CD1c-positive myeloid dendritic cell (primary cell): Measurements from ENCODE around the gene E2F7.
"Not testable (repeated sequence)": the region's sequence is repeated elsewhere in the genome, so short reads cannot be mapped to it uniquely, and the experiment has no call there.

Experiments used
- DNase-seq: peaks from one replicate; pipeline ENCODE4 v3.0.0-alpha.2; 2016; ENCODE audit errors: extremely low spot score

Gene E2F7, protein sequence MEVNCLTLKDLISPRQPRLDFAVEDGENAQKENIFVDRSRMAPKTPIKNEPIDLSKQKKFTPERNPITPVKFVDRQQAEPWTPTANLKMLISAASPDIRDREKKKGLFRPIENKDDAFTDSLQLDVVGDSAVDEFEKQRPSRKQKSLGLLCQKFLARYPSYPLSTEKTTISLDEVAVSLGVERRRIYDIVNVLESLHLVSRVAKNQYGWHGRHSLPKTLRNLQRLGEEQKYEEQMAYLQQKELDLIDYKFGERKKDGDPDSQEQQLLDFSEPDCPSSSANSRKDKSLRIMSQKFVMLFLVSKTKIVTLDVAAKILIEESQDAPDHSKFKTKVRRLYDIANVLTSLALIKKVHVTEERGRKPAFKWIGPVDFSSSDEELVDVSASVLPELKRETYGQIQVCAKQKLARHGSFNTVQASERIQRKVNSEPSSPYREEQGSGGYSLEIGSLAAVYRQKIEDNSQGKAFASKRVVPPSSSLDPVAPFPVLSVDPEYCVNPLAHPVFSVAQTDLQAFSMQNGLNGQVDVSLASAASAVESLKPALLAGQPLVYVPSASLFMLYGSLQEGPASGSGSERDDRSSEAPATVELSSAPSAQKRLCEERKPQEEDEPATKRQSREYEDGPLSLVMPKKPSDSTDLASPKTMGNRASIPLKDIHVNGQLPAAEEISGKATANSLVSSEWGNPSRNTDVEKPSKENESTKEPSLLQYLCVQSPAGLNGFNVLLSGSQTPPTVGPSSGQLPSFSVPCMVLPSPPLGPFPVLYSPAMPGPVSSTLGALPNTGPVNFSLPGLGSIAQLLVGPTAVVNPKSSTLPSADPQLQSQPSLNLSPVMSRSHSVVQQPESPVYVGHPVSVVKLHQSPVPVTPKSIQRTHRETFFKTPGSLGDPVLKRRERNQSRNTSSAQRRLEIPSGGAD

DNA sequence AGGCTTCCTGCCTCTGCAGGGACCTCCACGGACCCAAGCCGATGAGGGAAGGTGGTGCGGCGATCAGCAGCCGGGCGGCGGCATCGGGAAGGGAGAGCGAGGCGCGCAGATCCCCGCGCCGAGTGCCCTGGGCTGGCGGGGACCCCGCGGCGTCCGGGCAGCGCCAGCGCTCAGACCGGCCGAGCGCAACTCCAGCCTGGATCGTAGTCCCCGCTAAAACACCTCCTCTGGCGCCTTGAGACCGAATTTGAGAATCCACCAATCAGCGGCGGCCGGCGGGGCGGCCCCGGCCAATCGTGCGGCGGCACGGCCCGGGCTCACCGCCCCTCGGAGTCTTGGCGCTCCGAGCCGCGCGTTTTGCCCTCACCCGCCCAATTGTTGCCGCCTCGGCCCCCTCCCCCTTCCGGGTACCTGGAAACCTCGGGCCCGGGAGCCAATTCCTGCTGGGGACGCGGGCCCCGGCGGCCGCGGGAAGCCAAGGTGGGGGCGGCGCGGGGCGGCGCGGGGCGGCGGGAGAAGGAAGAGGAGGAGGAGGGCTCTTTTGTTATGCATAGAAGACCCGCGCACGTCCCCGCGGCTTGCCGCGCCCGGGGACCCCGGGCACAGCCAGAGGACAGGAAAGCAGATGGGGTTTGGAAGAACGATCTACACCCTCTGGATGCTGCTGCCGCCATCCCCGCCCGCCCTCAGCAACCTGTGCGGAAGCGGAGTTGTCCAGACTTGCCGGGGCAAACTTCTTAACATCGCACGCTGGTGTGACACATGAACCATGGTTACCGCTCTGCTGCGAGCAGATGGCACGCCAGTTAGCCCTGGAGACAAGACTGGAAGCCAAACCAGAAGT lies at the start of gene E2F7:
Gene E2F7 (minus strand): TSS at position 209 of the 844 bp plus-strand sequence. CDS start 934 bp downstream, outside the sequence.
- peak; percentile 87 for DNase-seq

DNA sequence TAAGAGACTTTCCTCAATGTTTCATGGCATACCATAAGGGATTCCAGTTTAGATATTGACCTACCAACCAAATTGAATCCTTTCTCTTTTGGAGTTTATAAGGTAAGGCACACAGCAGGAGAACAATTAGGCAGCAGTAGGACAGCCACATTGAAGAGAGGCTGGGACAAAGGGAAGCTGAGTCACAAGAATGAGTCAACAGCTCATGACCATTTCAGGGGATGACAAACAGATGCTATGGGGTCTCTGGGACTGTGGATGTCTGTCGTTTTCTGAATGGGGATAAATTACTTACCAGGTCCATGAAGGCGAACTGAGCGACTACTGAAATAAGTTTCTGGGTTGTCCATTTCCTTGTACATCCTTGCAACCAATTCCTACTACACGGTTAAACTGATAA lies 48.6 kb upstream of the E2F7 start:
- DNase-seq: no peak

DNA sequence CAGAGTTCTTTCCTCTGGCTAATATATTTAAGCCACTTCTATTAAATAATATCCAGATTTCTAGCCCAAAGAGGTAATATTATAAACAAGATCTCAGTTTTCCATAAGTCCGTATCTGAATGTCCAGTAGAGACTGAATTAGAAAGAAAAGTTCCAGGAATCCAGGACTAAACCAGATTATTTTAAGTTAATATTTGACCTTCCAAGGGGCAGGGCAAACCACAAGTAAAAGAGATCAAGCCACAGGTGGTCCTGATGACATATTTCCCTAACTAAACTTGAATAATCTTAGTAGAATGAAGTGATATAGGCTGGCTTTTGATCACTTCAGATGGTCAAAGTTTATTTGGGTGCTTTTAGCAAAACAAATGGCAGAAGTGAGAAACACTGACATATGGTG lies 43.3 kb upstream of the E2F7 start:
- no peak for DNase-seq

DNA sequence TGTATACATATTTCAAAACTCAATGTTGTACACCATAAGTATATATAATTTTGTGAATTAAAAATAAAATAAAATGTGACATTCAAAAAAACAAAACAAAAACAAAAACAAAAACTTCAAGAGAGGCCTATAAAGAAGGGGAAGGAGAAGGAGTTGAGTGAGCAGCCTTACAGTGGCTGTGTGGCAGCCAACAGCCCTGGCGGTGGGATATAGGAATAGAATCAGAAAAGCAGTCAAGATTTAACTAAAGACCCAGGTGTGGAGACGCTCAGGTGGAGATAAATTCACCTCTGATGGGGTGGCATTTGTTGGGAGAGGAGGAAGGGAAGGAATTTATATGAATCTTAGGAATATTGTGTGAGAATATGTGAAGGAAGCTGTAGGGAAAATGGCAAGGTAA lies 41.8 kb upstream of the E2F7 start:
- no peak for DNase-seq

DNA sequence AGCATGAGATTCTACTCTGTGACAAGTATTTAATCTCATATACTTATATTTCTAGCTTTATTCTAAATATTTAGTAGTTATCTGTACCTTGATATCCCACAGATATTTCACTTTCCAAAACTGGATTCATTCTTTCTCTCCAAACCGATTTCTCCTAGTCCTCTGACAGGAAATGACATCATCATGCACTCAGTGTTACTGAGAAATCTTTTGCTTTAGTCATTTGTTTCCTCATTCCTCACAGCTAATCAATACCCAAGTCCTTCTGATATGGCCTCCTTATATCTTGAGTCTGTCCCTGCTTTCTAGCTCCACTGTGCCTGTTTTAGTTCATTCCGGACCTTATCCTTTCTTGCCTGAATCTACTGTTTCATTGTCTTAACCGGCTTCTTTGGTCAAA lies 39.4 kb upstream of the E2F7 start:
- no peak for DNase-seq

DNA sequence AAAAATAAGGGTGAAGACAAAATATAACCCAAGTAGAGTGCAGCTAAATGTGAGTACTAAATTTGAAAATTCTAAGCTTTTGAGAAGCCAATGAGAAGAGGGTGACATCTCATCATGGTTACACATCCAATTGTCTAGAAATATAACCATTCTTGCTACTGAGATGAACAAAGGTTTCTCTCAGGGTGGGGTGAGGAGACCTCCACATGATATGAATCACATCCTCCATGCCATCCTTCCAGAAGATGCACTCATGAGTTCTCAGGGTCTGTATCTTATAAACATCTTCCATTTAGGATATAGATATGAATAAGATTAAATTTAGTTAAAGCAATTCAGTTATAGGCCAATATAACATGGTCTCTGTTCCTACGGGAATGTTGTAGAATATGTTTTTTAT lies 38.9 kb upstream of the E2F7 start:
- DNase-seq: no peak

DNA sequence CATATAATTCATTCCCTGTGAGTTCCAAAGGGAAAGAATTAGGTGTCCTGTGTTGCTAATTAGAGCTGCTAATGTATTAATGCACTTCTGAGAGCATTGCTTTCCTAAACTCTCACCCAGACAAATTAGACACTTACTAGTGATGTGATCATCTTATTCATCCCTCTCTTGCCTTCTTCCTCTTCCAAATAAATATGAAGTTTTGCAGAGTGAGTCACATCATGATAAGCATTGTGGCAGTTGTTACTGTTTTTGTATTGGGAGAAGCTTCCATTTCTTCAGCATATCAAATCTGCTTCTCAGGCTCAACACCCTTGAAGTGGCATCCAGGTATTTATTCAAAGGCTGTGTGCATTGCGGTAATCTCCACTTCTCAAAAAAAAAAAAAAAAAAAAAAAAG lies 37.3 kb upstream of the E2F7 start:
- DNase-seq: no peak

DNA sequence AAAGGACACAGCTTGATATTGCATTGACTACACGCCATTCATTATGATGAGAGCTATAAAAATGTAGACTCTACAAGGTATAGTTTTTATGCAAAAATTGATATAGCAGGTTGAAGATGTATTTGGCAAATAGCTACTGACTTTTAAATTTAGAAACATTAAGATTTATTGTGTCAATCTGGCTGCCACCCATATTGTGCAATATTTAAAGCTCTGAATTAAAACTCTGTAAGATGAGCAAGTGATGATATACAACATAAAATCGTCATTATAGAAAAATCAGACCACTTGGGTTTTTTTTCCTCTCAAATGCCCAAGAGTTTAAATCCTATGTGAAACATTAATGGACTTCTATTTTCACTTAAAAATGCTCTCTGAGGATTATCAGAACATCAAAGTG lies 36.8 kb upstream of the E2F7 start:
- DNase-seq: no peak

DNA sequence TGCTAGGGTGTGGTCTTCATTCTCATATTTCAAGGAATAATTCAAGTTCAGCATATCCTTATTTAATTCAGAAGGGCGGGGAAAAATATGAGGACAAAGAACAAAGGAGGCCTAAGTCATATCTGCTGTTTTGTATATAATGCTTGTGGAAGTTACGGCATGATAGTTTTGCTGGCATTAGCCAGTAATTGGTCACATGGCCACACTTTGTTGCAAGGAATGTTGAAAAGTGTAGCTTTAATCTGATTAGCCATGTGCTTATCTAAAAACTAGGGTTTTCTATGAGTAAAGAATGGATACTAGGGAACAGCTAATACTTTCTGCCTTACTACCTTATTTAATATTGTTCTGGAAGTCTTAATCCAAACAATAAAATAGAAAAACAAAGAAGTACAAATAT lies 34.4 kb upstream of the E2F7 start:
- no peak for DNase-seq

DNA sequence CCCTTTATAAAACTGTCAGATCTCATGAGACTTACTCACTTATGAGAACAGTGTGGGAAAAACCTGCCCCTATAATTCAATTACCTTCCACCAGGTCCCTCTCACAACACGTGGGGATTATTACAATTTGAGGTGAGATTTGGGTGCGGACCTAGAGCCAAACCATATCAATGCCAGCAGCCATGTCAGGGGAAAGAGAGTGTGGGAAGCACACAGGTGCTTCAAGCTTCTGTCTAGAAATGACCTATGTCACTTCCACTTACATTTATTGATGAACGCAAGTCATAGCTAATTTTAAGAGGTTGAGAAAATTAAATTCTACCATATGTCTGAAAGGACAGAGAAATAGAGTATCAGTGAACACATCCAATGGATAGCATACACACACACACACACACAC lies 32.5 kb upstream of the E2F7 start:
- no peak for DNase-seq

DNA sequence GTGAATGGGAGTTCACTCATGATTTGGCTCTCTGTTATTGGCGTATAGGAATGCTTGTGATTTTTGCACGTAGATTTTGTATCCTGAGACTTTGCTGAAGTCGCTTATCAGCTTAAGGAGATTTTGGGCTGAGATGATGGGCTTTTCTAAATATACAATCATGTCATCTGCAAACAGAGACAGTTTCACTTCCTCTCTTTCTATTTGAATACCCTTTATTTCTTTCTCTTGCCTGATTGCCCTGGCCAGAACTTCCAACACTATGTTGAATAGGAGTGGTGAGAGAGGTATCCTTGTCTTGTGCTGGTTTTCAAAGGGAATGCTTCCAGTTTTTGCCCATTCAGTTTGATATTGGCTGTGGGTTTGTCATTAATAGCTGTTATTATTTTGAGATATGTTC lies 26.9 kb upstream of the E2F7 start:
- not testable (repeated sequence) for DNase-seq

DNA sequence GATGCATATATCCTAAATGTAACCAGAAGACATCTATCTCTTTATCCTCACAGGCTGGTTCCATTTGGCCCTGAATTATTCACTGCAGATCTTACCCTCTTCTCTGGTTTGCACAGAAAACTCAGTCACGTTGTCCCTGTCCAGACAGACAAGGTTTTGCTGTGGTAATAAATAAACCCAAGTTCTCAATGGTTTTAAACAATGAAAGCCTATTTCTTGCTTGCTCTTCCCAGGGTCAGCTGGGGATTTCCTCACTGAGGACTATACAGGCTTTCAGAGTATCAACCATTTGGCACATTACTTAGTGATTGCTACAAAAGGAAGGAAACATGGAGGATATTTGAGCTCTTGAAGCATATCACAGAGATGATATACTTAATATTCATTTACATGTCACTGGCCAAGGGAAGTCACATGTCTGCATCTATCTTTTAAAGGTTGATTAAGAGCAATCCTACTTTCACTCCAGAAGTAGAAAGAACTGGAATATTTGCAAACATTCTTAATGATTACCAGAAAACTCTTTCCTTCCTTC lies 24.4 kb upstream of the E2F7 start:
- no peak for DNase-seq

DNA sequence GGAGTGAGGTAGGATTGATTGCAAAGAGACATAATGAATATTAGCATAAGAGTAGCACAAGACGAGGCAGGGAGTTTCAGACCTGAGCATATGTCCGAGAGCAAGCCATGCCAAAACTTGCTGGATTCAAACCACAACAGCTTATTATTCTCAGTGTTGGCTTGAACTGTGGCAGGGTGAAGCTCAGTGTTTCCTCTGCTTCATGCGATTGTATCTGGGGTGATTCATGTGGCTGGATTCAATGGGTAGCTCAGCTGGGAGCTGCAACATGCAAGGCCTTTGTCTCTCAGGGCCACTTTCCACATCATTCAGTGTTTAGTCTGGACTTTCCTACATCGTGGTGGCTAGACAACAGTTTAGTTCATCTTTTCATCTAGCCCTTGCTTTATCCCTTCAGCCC lies 22.1 kb upstream of the E2F7 start:
- no peak for DNase-seq

DNA sequence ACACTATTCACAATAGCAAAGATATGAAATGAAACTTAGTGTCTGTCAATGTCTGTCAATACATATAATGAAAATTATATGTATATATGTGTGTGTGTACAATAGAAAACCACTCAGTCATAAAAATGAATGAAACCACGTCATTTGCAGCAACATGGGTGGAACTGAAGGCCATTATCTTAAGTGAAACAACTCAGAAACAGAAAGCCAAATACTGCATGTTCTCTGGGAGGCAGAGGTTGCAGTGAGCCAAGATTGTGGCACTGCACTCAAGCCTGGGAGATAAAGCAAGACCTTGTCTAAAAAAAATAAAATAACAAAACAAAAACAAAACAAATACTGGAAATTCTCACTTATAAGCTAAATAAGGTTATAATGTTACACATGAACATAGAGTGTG lies 16.7 kb upstream of the E2F7 start:
- DNase-seq: no peak

DNA sequence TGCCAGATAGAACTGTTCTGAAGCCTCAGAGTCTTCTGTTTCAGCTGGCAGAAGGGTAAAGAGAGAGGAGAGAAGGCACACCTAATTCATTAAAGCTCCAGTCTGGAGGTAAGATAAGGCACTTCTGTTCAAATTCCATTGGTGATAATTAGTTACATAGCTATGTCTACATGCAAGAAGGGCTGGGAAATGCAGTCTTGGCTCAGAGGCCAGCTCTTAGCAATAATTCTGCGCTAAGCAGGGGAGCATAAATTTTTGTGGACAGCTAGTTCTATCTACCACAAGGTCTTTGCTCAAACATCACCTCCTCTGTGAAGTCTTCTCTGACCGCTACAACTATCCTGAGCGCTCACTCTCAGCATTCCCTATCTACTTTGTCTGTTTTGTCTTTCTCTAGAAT lies 14.3 kb upstream of the E2F7 start:
- DNase-seq: no peak

DNA sequence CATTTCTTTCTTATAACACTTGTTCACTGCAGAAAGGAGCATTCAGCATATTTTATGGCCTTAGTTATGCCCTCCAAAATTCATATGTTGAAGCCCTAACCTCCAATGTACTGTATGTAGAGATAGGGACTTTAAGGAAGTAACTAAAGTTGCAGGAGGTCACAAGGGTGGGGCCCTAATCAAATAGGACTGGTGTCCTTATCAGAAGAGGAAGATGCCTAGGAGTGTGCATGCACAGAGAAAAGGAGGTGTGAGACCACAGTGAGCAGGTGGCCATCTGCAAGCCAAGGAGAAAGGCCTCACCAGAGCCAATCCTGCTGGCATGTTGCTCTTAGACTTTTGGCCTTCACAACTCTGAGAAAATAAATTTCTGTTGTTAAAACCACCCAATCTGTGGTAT lies 12.9 kb upstream of the E2F7 start:
- DNase-seq: no peak

DNA sequence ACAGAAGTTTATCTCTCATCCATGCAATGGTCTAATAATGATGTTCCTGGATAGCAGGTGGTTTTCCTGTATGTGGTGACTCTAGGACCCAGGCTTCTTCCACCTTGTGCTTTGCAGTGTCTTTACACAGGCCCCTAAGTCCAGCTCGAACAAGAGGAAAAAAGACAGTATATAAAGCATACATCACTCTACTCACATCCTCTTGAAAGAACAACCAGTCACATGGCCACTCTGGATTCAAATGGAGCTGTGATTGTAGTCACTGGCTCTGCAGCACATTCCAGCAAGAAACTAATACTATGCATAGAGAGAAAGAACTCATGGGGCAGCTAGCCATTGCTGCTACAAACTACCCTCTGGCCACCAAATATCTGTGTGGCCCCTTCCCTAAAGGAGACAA lies 11.5 kb upstream of the E2F7 start:
- DNase-seq: no peak

DNA sequence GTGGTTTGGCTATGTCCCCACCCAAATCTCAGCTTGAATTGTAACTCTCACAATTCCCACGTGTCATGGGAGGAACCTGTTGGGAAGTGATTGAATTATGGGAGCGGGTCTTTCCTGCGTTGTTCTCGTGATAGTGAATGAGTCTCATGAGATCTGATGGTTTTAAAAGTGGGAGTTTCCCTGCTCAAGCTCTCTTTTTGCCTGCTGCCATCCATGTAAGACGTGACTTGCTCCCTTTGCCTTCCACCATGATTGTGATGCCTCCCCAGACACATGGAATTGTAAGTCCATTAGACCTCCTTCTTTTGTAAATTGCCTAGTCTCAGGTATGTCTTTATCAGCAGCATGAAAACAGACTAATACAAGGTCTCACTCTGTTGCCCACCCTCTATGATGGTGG lies 8.5 kb upstream of the E2F7 start:
- DNase-seq: not testable (repeated sequence)

DNA sequence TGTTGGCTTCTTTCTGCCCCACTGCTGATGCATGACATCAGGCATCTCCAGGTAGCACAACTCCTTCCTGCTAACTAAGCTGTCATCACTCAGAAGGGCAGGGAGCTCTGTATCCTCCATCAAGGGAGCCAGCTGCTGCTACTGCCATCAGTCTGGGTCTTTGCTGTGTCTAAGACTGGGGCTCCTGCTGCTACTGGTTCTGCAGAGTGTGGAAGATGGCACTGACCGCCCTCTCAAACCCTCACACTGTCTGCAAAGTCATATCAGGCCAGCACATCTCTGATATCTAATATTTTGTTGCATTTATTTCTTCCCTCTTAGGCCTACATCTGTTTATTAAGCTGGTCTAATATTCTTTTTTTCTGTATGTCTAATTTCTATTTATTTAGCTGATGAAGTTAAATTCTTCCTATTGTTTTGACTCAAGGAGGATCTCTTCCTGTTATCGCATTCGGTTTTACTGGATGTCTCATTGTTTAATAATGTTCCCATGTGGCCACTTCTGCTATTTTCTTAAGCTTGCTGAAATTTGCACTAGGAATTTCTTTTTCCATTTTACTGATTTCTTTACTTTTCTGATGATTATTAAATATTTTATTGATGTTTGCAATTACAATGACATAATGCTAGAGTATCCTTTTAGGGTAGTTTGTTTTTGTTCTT lies 7.6 kb upstream of the E2F7 start:
- DNase-seq: no peak

DNA sequence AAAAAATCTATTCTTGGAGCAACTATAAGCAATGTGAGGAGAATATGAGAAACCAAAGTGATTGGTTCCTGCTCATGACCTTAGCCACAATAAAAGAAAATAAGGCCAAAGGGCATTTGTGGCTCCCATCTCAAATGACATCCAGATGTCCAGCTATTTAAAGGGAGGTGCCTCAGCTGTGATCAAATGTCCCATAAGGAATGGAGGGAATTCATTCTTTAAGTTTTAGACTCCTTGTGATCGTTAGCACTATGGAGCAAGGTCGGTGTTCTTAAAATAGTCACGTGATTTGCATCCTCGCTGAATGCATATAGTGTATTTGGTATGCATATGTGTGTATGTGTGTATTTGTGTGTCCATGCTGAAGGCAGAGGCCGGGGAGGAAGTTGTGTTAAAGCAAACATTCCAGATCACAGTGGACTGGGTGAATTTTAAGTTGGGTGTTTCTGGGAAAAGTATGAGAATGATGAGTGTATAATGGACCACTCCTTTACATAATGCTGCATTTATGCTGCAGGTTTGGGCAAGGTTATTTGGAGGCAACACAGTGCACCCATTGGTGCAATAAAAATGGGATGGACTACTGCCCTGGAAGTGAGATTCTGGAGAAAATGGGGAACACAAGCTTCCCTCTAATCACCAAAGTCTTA lies 5.6 kb upstream of the E2F7 start:
- no peak for DNase-seq

DNA sequence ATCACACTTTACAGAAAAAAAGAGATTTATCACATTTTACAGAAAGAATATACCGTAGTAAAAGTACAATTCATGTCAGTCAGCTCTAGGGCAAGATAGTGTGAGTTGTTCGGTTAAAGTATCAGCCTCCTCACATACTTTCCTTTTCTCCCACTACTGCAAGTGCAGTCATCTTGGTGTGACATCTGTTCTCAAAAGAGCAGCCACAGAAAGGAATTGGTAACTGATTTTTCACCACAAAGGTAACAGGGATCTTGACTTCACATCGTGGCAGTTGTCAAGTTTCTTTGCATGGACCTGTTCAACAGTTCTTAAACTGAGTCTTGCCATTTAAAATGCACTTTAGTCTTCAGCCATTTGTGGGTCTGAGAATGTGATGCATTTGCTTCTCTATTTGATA lies 5.0 kb upstream of the E2F7 start:
- DNase-seq: no peak
